ENCODE measurements around the gene RIGI. TPM values are rescaled to one million over a fixed set of nuclear protein-coding genes. Genes with fewer than 3 reads are reported as not detected.

The RIGI gene
- total RNA-seq, 1 donor from 2014 or later: 12.3 TPM

GRCh38 chr9:32571969-32572899 is 46.2 kb upstream of the RIGI start:
- intact Hi-C loops (cut with micrococcal nuclease): loop anchor here (1.0 to 5.0 kb wide), 3 partner anchors 139 to 655 kb away; no protein-coding TSS in a partner anchor
- peak; percentile 30 for TF ChIP-seq CTCF (IDR thresholded peaks at IDR 0.05)
- Mint-ChIP-seq H3K4me1 (peaks cover 21% of the 10 kb centered on the region), H3K27me3 (no peaks in the 10 kb centered on the region), H3K9me3 (no peaks in the 10 kb centered on the region), H3K27ac (peak overlapping the region; percentile 94), H3K4me3 (peak overlapping the region; percentile 99), H3K36me3 (ENCODE audit: low read depth) (peaks cover 31% of the 10 kb centered on the region)
- CTCF ChIA-PET: interaction anchor here (0.5 to 12.2 kb wide), 19 partner anchors 8 to 597 kb away, joined by 3 to 440 read pairs (median 4); partner anchors contain the start of genes ACO1, RIGI, SMIM27 and TOPORS
- ATAC-seq (ENCODE audit: low read depth): peak; percentile 80
- no peak for DNase-seq
- POLR2A ChIA-PET: interaction anchor here (0.5 to 2.8 kb wide), 9 partner anchors 14 to 718 kb away, joined by 3 to 36 read pairs (median 5); partner anchors contain the start of genes ACO1, DNAJA1, RIGI and SMIM27

- DNase-seq: no peak
- TF ChIP-seq CTCF (IDR thresholded peaks at IDR 0.05): no peak
- intact Hi-C loops (cut with micrococcal nuclease): loop anchor here (5.0 kb wide), 1 partner anchor 657 kb away; no protein-coding TSS in a partner anchor
Observed at GRCh38 chr9:32570262-32570661, 44.3 kb upstream of the RIGI start.

GRCh38 chr9:32566770-32567169 is 40.8 kb upstream of the RIGI start:
- Mint-ChIP-seq H3K9me3 (no peaks in the 10 kb centered on the region), H3K36me3 (ENCODE audit: low read depth) (peaks cover 55% of the 10 kb centered on the region), H3K4me3 (no peak overlapping the region), H3K4me1 (peaks cover 7% of the 10 kb centered on the region), H3K27ac (no peak overlapping the region), H3K27me3 (no peaks in the 10 kb centered on the region)
- DNase-seq (no peak), ATAC-seq (ENCODE audit: low read depth) (no peak)
- TF ChIP-seq CTCF (IDR thresholded peaks at IDR 0.05): no peak
- POLR2A ChIA-PET: no interaction called here
- CTCF ChIA-PET: interaction anchor here (1.3 kb wide), 1 partner anchor 188 kb away, joined by 7 read pairs; no protein-coding TSS in a partner anchor
- intact Hi-C loops (cut with micrococcal nuclease): no loop called here

More at GRCh38 chr9:32570262-32570661, 44.3 kb upstream of the RIGI start:
- no peak overlapping the region for H3K4me3 Mint-ChIP-seq
- peaks cover 23% of the 10 kb centered on the region for H3K4me1 Mint-ChIP-seq
- CTCF ChIA-PET: no interaction called here
- ATAC-seq (ENCODE audit: low read depth): no peak
- POLR2A ChIA-PET: no interaction called here
- H3K9me3 Mint-ChIP-seq: no peaks in the 10 kb centered on the region
- no peak overlapping the region for H3K27ac Mint-ChIP-seq
- H3K36me3 Mint-ChIP-seq (ENCODE audit: low read depth): peaks cover 50% of the 10 kb centered on the region
- no peaks in the 10 kb centered on the region for H3K27me3 Mint-ChIP-seq

- ATAC-seq (ENCODE audit: low read depth): no peak
- no peak for TF ChIP-seq CTCF (IDR thresholded peaks at IDR 0.05)
- DNase-seq: no peak
- H3K27ac Mint-ChIP-seq: no peak overlapping the region
- H3K4me1 Mint-ChIP-seq: peaks cover 5% of the 10 kb centered on the region
- no peaks in the 10 kb centered on the region for H3K27me3 Mint-ChIP-seq
- CTCF ChIA-PET: interaction anchor here (0.6 to 1.3 kb wide), 2 partner anchors 134 to 187 kb away, joined by 3 to 7 read pairs; no protein-coding TSS in a partner anchor
- intact Hi-C loops (cut with micrococcal nuclease): no loop called here
- H3K4me3 Mint-ChIP-seq: no peak overlapping the region
- H3K9me3 Mint-ChIP-seq: no peaks in the 10 kb centered on the region
- POLR2A ChIA-PET: no interaction called here
- H3K36me3 Mint-ChIP-seq (ENCODE audit: low read depth): peaks cover 55% of the 10 kb centered on the region
Observed at GRCh38 chr9:32565967-32566366, 40.0 kb upstream of the RIGI start.
